ENCODE measurements around the gene PITPNB.

Gene PITPNB

DNA sequence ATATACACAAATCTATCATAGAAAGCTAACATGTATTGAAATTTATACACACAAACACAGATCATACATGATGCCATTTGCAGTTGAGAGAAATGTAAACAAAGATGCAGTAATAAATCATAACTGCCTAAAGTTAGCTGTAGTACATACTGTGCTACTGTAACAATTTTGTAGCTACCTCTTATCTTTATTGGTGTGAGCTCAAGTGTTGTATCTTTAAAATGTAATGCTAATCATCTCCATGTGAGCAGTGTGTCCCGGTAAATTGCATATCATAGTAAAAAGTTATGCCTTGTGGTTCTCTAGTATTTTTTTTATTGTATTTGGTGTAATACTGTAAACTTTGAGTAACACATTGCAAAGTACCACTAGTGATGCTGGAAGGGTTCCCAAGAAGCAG, 16.8 kb upstream of the PITPNB start:
- H3K79me2 ChIP-seq (ENCODE audit: low read length): no peaks in the 10 kb centered on the region
- no peaks in the 10 kb centered on the region for H3K36me3 ChIP-seq (replicated peaks; ENCODE audit: insufficient read depth, low read length)
- no peak overlapping the region for H3K27ac ChIP-seq (ENCODE audit: low read length)
- no peak overlapping the region for H2AFZ ChIP-seq (ENCODE audit: low read length)
- H3K27me3 ChIP-seq (replicated peaks; ENCODE audit: insufficient read depth, low read length): no peaks in the 10 kb centered on the region
- H3K4me1 ChIP-seq (ENCODE audit: low read length): no peaks in the 10 kb centered on the region
- no peak overlapping the region for H3K9ac ChIP-seq (ENCODE audit: low read length)
- no peaks in the 10 kb centered on the region for H3F3A ChIP-seq (ENCODE audit: insufficient read depth, low read length)
- no peaks in the 10 kb centered on the region for H3K9me2 ChIP-seq (replicated peaks; ENCODE audit: insufficient read depth, low read length)
- H4K20me1 ChIP-seq (ENCODE audit: insufficient read depth, low read length): no peaks in the 10 kb centered on the region
- H3K4me3 ChIP-seq (ENCODE audit: low read length): no peak overlapping the region
- H3K9me3 ChIP-seq (replicated peaks; ENCODE audit: insufficient read depth, low read length): no peaks in the 10 kb centered on the region
- no peak overlapping the region for H3K4me2 ChIP-seq (ENCODE audit: low read depth, low read length)
- DNase-seq: no peak
- no peak for TF ChIP-seq EZH2phosphoT487 (IDR thresholded peaks at IDR 0.05; ENCODE audit: low read length)
- TF ChIP-seq CTCF (IDR thresholded peaks at IDR 0.05; ENCODE audit: low read length): no peak
- TF ChIP-seq EZH2 (optimal IDR thresholded peaks at IDR 0.05; ENCODE audit: low read depth, low read length): no peak

GRCh38 chr22:27934069-27934468, 15.0 kb upstream of the PITPNB start:
- H3K79me2 ChIP-seq (ENCODE audit: low read length): no peaks in the 10 kb centered on the region
- DNase-seq: no peak
- no peaks in the 10 kb centered on the region for H3K27me3 ChIP-seq (replicated peaks; ENCODE audit: insufficient read depth, low read length)
- H3K9ac ChIP-seq (ENCODE audit: low read length): no peak overlapping the region
- H2AFZ ChIP-seq (ENCODE audit: low read length): no peak overlapping the region
- no peak overlapping the region for H3K27ac ChIP-seq (ENCODE audit: low read length)
- H4K20me1 ChIP-seq (ENCODE audit: insufficient read depth, low read length): no peaks in the 10 kb centered on the region
- no peaks in the 10 kb centered on the region for H3F3A ChIP-seq (ENCODE audit: insufficient read depth, low read length)
- no peaks in the 10 kb centered on the region for H3K9me2 ChIP-seq (replicated peaks; ENCODE audit: insufficient read depth, low read length)
- no peaks in the 10 kb centered on the region for H3K4me1 ChIP-seq (ENCODE audit: low read length)
- TF ChIP-seq EZH2 (optimal IDR thresholded peaks at IDR 0.05; ENCODE audit: low read depth, low read length) (no peak), CTCF (IDR thresholded peaks at IDR 0.05; ENCODE audit: low read length) (no peak), EZH2phosphoT487 (IDR thresholded peaks at IDR 0.05; ENCODE audit: low read length) (no peak)
- no peak overlapping the region for H3K4me3 ChIP-seq (ENCODE audit: low read length)
- no peaks in the 10 kb centered on the region for H3K9me3 ChIP-seq (replicated peaks; ENCODE audit: insufficient read depth, low read length)
- no peaks in the 10 kb centered on the region for H3K36me3 ChIP-seq (replicated peaks; ENCODE audit: insufficient read depth, low read length)
- no peak overlapping the region for H3K4me2 ChIP-seq (ENCODE audit: low read depth, low read length)

DNA sequence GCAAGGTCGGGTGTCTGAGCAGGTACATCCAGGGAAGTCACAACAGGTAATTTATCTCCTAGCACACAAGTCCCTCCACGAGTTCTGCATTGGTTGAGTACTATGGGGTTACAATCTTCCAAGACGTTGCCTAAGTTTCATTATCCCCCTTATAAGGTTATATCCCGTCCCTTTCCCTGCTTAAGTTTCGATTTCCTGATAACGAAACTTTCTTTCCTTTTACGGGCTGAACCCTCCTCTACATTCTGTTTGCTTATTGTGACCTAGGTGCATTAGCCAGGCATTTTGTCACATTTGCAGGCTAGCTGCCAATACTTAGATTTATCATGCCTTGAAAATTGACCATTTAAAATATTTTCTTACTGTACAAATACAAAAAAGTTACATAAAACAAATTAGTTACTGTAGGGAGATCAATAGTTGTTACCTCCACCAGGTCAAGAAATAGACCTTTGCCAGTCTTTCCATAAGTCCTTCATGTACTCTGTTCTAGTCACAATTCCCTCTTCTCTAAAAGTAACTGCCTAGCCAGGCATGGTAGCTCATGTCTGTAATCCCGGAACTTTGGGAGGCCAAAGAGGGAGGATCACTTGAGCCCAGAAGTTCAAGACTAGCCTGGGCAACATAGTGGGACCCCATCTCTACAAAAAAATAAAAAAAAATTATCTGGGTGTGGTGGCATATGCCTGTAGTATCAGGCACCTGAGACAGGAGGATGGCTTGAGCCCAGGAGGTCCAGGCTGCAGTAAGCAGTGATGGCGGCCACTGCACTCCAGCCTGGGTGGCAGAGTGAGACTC, 14.3 kb upstream of the PITPNB start:
- H3K4me3 ChIP-seq (ENCODE audit: low read length): no peak overlapping the region
- H3K27me3 ChIP-seq (replicated peaks; ENCODE audit: insufficient read depth, low read length): no peaks in the 10 kb centered on the region

More for the DNA sequence above, 14.3 kb upstream of the PITPNB start:
- Histone ChIP-seq H3K9ac (ENCODE audit: low read length) (no peak overlapping the region), H3K4me2 (ENCODE audit: low read depth, low read length) (no peak overlapping the region), H3K9me2 (replicated peaks; ENCODE audit: insufficient read depth, low read length) (no peaks in the 10 kb centered on the region), H3K9me3 (replicated peaks; ENCODE audit: insufficient read depth, low read length) (no peaks in the 10 kb centered on the region), H3F3A (ENCODE audit: insufficient read depth, low read length) (no peaks in the 10 kb centered on the region), H4K20me1 (ENCODE audit: insufficient read depth, low read length) (no peaks in the 10 kb centered on the region), H2AFZ (ENCODE audit: low read length) (no peak overlapping the region), H3K4me1 (ENCODE audit: low read length) (no peaks in the 10 kb centered on the region), H3K79me2 (ENCODE audit: low read length) (no peaks in the 10 kb centered on the region), H3K36me3 (replicated peaks; ENCODE audit: insufficient read depth, low read length) (no peaks in the 10 kb centered on the region), H3K27ac (ENCODE audit: low read length) (no peak overlapping the region)
- TF ChIP-seq EZH2phosphoT487 (IDR thresholded peaks at IDR 0.05; ENCODE audit: low read length) (no peak), EZH2 (optimal IDR thresholded peaks at IDR 0.05; ENCODE audit: low read depth, low read length) (no peak), CTCF (IDR thresholded peaks at IDR 0.05; ENCODE audit: low read length) (no peak)
- no peak for DNase-seq

Data from MM.1S (cell line).